OCI-LY1 (cell line): ENCODE data around the gene FCGR2B.

Source experiments
- H2AFZ ChIP-seq: fragments of 200-600 bp; sonication (generic), shearing (Covaris generic); 2 replicates; pipeline ENCODE4 v1.6.0; 2014; ENCODE audit warnings: antibody characterized with exemption, mild to moderate bottlenecking, low read length
- H3F3A ChIP-seq: fragments of 200-600 bp; sonication (generic), shearing (Covaris generic); 2 replicates; pipeline ENCODE4 v1.6.0; 2014; ENCODE audit warnings: mild to moderate bottlenecking, antibody characterized with exemption, low read length, moderate library complexity; ENCODE audit not compliant: insufficient read depth
- H3K27ac ChIP-seq: fragments of 200-600 bp; sonication (generic); 2 replicates; pipeline ENCODE4 v1.5.1; 2014; ENCODE audit warnings: low read length, mixed run types, mild to moderate bottlenecking, low read depth; ENCODE audit not compliant: poor library complexity, severe bottlenecking
- H3K27me3 ChIP-seq: fragments of 200-600 bp; sonication (generic); 2 replicates; pipeline ENCODE4 v1.6.0; 2014; ENCODE audit warnings: antibody characterized with exemption, mild to moderate bottlenecking, low read length, moderate library complexity; ENCODE audit not compliant: insufficient read depth
- H3K36me3 ChIP-seq: fragments of 200-600 bp; sonication (generic); 2 replicates; pipeline ENCODE4 v1.6.1; 2014; ENCODE audit warnings: mild to moderate bottlenecking, antibody characterized with exemption, low read length, moderate library complexity, mixed read lengths; ENCODE audit not compliant: insufficient read depth
- H3K4me1 ChIP-seq: fragments of 200-600 bp; sonication (generic); 2 replicates; pipeline ENCODE4 v1.5.1; 2014; ENCODE audit warnings: mild to moderate bottlenecking, low read length, moderate library complexity; ENCODE audit not compliant: insufficient read depth, severe bottlenecking
- H3K4me2 ChIP-seq: fragments of 200-600 bp; sonication (generic), shearing (Covaris generic); 2 replicates; pipeline ENCODE4 v1.6.1; 2014; ENCODE audit warnings: low read length
- H3K4me3 ChIP-seq: fragments of 200-600 bp; sonication (generic); 2 replicates; pipeline ENCODE4 v1.5.1; 2014; ENCODE audit warnings: low read length, low read depth, mild to moderate bottlenecking, mixed read lengths; ENCODE audit not compliant: poor library complexity, severe bottlenecking
- H3K79me2 ChIP-seq: fragments of 200-600 bp; shearing (Covaris generic); 2 replicates; pipeline ENCODE4 v1.6.1; 2016; ENCODE audit warnings: mixed run types, low read length, mixed read lengths; ENCODE audit not compliant: insufficient read depth
- H3K9ac ChIP-seq: fragments of 200-600 bp; sonication (generic), shearing (Covaris generic); 2 replicates; pipeline ENCODE4 v1.6.1; 2014; ENCODE audit warnings: mild to moderate bottlenecking, low read length, mixed read lengths
- H3K9me2 ChIP-seq: fragments of 200-600 bp; sonication (generic), shearing (Covaris generic); 2 replicates; pipeline ENCODE4 v1.6.1; 2014; ENCODE audit warnings: low read depth, mild to moderate bottlenecking, low read length, mixed read lengths
- H3K9me3 ChIP-seq: fragments of 200-600 bp; shearing (Covaris generic); 2 replicates; pipeline ENCODE4 v1.6.1; 2014; ENCODE audit warnings: low read length, mixed read lengths
- H4K20me1 ChIP-seq: fragments of 200-600 bp; sonication (generic), shearing (Covaris generic); 2 replicates; pipeline ENCODE4 v1.6.0; 2016; ENCODE audit warnings: mild to moderate bottlenecking, low read length; ENCODE audit not compliant: insufficient read depth
- EZH2 ChIP-seq: fragments of 200-600 bp; sonication (generic), shearing (Covaris generic); IDR thresholded peaks from 2 replicates; pipeline ENCODE4 v1.8.0; 2017; ENCODE audit warnings: borderline replicate concordance, mixed run types, mild to moderate bottlenecking, antibody characterized with exemption, low read length, moderate library complexity, mixed read lengths
- TF ChIP-seq, protein P1 (sequence below): fragments of 200-600 bp; sonication (generic), shearing (Covaris generic); IDR thresholded peaks from 2 replicates; pipeline ENCODE4 v1.5.1; 2017; ENCODE audit warnings: mild to moderate bottlenecking, antibody characterized with exemption, low read length, moderate library complexity, mixed read lengths

The FCGR2B gene

DNA sequence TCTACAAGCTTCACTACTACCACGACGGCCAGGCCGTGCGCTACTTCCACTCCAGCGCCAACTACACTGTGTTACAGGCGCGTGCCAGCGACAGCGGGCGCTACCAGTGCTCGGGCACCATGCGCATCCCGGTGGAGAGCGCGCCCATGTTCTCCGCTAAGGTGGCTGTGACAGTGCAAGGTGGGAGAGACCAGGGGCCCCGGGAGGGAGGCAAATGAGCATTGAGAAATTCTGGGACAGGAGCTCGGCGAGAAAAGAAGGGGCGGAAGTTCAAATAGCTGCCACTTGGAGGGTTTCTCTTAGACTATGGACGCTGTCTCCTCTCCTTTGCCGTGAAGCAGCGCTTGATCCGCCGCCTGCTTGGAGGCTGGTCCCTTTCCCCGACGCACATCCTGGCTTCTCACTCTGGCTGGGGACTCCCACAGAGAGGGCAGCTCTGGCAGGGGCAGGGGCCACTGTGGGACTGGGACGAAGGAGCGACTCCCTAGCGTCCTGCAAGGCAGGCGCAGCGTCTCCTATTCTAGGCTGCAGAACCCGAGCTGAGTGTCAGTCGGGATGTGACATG is 63.0 kb downstream of the FCGR2B start:
- H3K36me3 ChIP-seq: peaks cover 12% of the 10 kb centered on the region; the same call in 1 of the 2 replicates
- no peaks in the 10 kb centered on the region for H3K9me2 ChIP-seq
- peak overlapping the region; percentile 85 for H3K4me2 ChIP-seq
- H3K27me3 ChIP-seq: no peaks in the 10 kb centered on the region
- H3K79me2 ChIP-seq: peaks cover 11% of the 10 kb centered on the region; the same call in 1 of the 2 replicates
- H3K4me1 ChIP-seq: peaks cover 69% of the 10 kb centered on the region
- no peaks in the 10 kb centered on the region for H3K9me3 ChIP-seq
- H3F3A ChIP-seq: no peaks in the 10 kb centered on the region
- peak overlapping the region; percentile 78 for H3K4me3 ChIP-seq
- TF ChIP-seq, protein P1, sequence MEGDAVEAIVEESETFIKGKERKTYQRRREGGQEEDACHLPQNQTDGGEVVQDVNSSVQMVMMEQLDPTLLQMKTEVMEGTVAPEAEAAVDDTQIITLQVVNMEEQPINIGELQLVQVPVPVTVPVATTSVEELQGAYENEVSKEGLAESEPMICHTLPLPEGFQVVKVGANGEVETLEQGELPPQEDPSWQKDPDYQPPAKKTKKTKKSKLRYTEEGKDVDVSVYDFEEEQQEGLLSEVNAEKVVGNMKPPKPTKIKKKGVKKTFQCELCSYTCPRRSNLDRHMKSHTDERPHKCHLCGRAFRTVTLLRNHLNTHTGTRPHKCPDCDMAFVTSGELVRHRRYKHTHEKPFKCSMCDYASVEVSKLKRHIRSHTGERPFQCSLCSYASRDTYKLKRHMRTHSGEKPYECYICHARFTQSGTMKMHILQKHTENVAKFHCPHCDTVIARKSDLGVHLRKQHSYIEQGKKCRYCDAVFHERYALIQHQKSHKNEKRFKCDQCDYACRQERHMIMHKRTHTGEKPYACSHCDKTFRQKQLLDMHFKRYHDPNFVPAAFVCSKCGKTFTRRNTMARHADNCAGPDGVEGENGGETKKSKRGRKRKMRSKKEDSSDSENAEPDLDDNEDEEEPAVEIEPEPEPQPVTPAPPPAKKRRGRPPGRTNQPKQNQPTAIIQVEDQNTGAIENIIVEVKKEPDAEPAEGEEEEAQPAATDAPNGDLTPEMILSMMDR: no peak; the same call in 1 of the 2 replicates
- no peak for TF ChIP-seq EZH2
- peak overlapping the region; percentile 91 for H3K9ac ChIP-seq
- no peaks in the 10 kb centered on the region for H4K20me1 ChIP-seq
- peak overlapping the region; percentile 82 for H3K27ac ChIP-seq
- no peak overlapping the region for H2AFZ ChIP-seq

DNA sequence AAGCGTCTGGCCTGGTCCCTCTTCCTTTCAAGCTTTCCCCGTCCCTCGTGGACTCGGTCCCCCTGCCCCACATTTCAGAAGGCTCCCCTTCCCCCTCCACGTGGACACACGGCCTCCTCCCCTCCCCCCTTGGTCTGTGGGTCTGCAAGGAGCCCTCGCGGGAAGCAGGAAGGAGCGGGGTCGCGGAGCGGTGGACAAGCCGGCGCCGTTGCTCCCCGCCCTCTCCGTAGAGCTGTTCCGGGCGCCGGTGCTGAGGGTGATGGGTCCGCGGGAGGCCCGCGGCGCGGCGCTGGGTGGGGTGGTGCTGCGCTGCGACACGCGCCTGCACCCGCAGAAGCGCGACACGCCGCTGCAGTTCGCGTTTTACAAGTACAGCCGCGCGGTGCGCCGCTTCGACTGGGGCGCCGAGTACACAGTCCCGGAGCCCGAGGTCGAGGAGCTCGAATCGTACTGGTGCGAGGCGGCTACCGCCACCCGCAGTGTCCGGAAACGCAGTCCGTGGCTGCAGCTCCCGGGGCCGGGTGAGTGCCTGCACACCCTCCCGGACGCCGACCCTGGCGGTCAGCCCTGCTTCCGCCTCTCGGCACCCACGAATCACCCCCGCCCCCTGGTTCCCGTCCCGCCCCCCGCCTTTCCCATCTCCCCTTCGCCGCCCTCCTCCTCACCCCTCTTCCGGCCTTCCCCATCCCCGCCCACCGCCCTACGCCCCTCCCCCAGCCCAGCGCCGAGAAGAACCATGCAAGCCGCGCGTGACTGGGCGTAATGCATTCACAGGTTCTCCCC is 63.7 kb downstream of the FCGR2B start:
- H3K27ac ChIP-seq: peak overlapping the region; percentile 82
- H3K36me3 ChIP-seq: peaks cover 12% of the 10 kb centered on the region; the same call in 1 of the 2 replicates
- no peaks in the 10 kb centered on the region for H3K9me2 ChIP-seq
- H3K4me3 ChIP-seq: peak overlapping the region; percentile 78
- no peaks in the 10 kb centered on the region for H4K20me1 ChIP-seq
- H3K4me2 ChIP-seq: peak overlapping the region; percentile 85
- H3F3A ChIP-seq: no peaks in the 10 kb centered on the region
- H3K27me3 ChIP-seq: no peaks in the 10 kb centered on the region
- H3K9me3 ChIP-seq: no peaks in the 10 kb centered on the region
- H2AFZ ChIP-seq: no peak overlapping the region
- H3K9ac ChIP-seq: peak overlapping the region; percentile 91
- H3K4me1 ChIP-seq: peaks cover 62% of the 10 kb centered on the region
- TF ChIP-seq EZH2: no peak
- TF ChIP-seq, protein P1: no peak
- peaks cover 11% of the 10 kb centered on the region; the same call in 1 of the 2 replicates for H3K79me2 ChIP-seq

DNA sequence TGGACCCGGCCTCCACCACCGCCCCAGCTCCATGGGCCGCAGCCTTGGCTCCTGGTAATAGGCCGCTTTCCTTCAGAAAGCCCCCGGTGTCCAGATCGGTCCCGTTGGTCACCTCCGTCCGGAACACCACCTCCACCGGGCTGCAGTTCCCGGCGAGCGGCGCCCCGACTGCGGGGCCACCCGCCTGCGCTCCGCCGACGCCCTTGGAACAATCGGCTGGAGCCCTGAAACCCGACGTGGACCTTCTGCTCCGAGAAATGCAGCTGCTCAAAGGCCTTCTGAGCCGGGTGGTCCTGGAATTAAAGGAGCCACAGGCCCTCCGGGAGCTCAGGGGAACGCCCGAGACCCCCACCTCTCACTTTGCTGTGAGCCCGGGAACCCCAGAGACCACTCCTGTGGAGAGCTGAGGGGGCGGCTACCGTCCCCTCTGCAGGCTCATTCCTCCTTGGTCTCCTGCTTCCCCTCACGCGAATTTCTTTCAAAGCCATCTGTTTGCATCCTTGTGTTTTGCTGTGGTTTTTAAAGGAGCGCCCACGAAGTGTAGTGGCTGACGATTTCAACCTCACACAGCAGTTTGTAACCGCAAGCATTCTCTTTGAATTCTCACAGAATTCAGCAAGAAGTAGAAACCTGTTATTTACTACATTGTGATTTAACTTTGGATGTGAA is 64.4 kb downstream of the FCGR2B start:
- Histone ChIP-seq H3F3A (no peaks in the 10 kb centered on the region), H4K20me1 (no peaks in the 10 kb centered on the region), H3K79me2 (peaks cover 4% of the 10 kb centered on the region; the same call in 1 of the 2 replicates), H3K9ac (peak overlapping the region; percentile 78), H3K4me2 (peak overlapping the region; percentile 85), H3K27me3 (no peaks in the 10 kb centered on the region), H3K4me1 (peaks cover 55% of the 10 kb centered on the region), H3K4me3 (peak overlapping the region; percentile 78), H3K27ac (peak overlapping the region; percentile 79), H3K9me3 (no peaks in the 10 kb centered on the region), H3K9me2 (no peaks in the 10 kb centered on the region), H2AFZ (no peak overlapping the region), H3K36me3 (peaks cover 12% of the 10 kb centered on the region; the same call in 1 of the 2 replicates)
- no peak for TF ChIP-seq EZH2
- TF ChIP-seq, protein P1: no peak
